BLaER1 treated with 17β-estradiol and CSF1 and Interleukin-3, amounts not matched to agents 10 nM and 100 nM (cell line): ENCODE measurements around the gene UBE2L3.
A peak's percentile ranks its signal among the peaks of the same experiment; 100 is the strongest.
"Not testable (repeated sequence)": the region's sequence is repeated elsewhere in the genome, so short reads cannot be mapped to it uniquely, and the experiment has no call there.

ENCODE experiments used
- H3K27ac ChIP-seq, 11 experiments: shearing (Covaris generic); formaldehyde crosslinking; 2 replicates each; pipeline ENCODE4 v1.8.1; 2022
- H3K27me3 ChIP-seq, 11 experiments: shearing (Covaris generic); formaldehyde crosslinking; 2 replicates each; pipeline ENCODE4 v1.8.1; 2022
- H3K36me3 ChIP-seq, 11 experiments: shearing (Covaris generic); formaldehyde crosslinking; 2 replicates each; pipeline ENCODE4 v1.8.1; 2022
- H3K4me1 ChIP-seq, 10 experiments: shearing (Covaris generic); formaldehyde crosslinking; 2 replicates each; pipeline ENCODE4 v1.8.1; 2022
- H3K4me2 ChIP-seq, 11 experiments: shearing (Covaris generic); formaldehyde crosslinking; 2 replicates each; pipeline ENCODE4 v1.8.1; 2022
- H3K4me3 ChIP-seq, 10 experiments: shearing (Covaris generic); formaldehyde crosslinking; 2 replicates each; pipeline ENCODE4 v1.8.1; 2022
- H3K9ac ChIP-seq, 11 experiments: shearing (Covaris generic); formaldehyde crosslinking; 2 replicates each; pipeline ENCODE4 v1.8.1; 2022
- H3K9me3 ChIP-seq, 11 experiments: shearing (Covaris generic); formaldehyde crosslinking; replicated peaks in 1 of 11; 2 replicates each; pipeline ENCODE4 v1.8.1; 2022
- H4K20me1 ChIP-seq, 11 experiments: shearing (Covaris generic); formaldehyde crosslinking; 2 replicates each; pipeline ENCODE4 v1.8.1; 2022
- Cebpa-rat ChIP-seq, 11 experiments: shearing (Covaris generic); IDR thresholded peaks; 2 replicates each; pipeline ENCODE4 v1.8.1; 2022

The UBE2L3 gene

DNA sequence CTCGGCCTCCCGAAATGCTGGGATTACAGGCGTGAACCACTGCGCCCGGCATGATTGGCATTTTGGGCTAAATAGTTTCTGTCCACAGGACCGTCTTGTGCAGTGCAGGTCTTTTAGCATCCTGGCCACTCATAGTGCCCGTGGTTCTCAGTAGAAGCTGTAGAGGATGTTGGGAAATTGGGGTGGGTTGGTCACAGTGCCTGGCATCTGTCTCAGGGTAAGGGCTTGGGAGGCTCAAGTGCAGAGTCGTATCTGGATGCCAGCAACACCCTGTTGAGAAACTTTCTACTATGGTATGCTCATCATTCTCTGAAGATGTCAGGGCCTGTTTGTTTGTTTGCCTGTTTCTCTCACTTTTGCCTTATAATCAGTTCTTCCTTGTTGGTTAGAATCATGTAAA lies 21.9 kb downstream of the UBE2L3 start:
- no peak for TF ChIP-seq Cebpa-rat (IDR thresholded peaks at IDR 0.05)
- H4K20me1 ChIP-seq = peaks cover 100% of the 10 kb centered on the region in 11 experiments
- H3K36me3 ChIP-seq = peaks cover 37 to 92% (median 68%) of the 10 kb centered on the region in 11 experiments
- peak overlapping the region in 1 of 11 experiments; percentile 13; a peak in 1 of 22 replicates for H3K27ac ChIP-seq
- no peak overlapping the region for H3K9ac ChIP-seq
- no peaks in the 10 kb centered on the region for H3K9me3 ChIP-seq
- no peaks in the 10 kb centered on the region for H3K27me3 ChIP-seq
- H3K4me2 ChIP-seq = peak overlapping the region; percentile 27 to 76 (median 59); a peak in 18 of 22 replicates
- H3K4me1 ChIP-seq = peaks cover 45 to 83% (median 61%) of the 10 kb centered on the region in 10 experiments
- H3K4me3 ChIP-seq = no peak overlapping the region

DNA sequence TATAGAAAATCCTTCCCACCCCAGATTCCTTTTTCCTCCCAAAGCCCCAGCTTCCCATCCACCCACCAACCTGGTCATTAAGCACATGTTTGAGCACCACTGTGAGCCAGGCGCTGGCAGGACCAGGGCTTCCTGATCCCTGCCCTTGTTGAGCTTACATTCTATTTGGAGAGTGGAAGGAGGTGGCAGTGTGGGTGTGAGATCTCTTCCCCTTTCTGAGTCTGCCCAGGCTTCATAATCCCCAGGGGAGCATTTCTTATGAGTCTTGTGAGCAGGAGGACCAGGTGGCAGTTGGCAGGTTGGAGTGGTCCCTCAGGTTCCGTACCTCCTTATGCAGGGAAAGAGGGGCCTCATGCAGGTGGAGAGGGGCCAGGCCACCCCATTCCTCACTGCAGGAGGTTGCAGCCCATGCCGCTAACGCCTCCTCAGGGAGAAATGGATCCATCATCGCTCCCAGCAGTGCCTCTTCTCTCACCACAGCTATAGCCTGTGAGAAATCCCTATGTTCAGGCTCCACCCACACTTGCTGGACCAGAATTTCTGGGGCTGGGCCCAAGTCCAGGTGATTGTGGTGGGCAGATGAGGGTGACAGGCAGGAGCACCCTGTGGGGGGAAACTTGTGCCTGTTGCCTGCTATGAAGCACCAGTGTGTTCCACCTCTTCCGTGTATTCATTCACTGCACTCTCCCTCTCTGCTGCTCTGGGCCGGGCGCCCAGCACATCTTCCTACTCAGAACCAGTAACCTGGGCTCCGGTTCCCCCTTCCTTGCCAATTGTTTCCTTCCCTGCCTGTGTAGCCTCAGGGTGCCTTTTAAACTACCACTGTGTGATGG lies 23.5 kb downstream of the UBE2L3 start:
- Histone ChIP-seq H3K4me2 (peak overlapping the region; percentile 30 to 76 (median 53)), H3K27ac (peak overlapping the region in 4 of 11 experiments; percentile 2 to 16 (median 4); a peak in 1 of 22 replicates), H3K9me3 (no peaks in the 10 kb centered on the region), H3K36me3 (peaks cover 49 to 92% (median 68%) of the 10 kb centered on the region in 11 experiments), H4K20me1 (peaks cover 100% of the 10 kb centered on the region in 11 experiments), H3K27me3 (no peaks in the 10 kb centered on the region), H3K9ac (peak overlapping the region in 1 of 11 experiments; percentile 3; a peak in 2 of 22 replicates), H3K4me3 (no peak overlapping the region), H3K4me1 (peaks cover 45 to 71% (median 58%) of the 10 kb centered on the region in 10 experiments)
- TF ChIP-seq Cebpa-rat (IDR thresholded peaks at IDR 0.05) = no peak

DNA sequence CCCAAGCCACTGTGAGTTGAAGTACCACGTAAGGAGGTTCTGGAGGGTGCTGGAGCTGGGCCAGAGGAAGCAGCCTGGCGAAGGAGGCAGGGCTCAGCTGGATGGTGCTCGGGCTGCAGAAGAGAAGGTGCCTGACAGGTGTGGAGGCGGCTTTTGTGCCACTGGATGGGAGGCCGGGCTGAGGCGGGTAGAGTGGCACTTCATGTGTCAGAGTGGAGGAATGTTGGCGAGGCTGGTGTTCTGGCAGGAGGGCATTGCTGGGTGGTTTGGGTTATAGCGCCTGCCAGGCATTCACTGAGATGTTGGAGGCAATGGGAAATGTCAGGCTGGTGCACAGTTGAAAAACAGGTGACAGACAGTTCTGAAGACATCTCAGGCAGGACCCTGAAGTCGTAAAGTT lies 24.2 kb downstream of the UBE2L3 start:
- TF ChIP-seq Cebpa-rat (IDR thresholded peaks at IDR 0.05) = no peak
- peak overlapping the region in 8 of 11 experiments; percentile 30 to 76 (median 60); a peak in 15 of 22 replicates for H3K4me2 ChIP-seq
- peak overlapping the region in 1 of 11 experiments; percentile 3; a peak in 1 of 22 replicates for H3K9ac ChIP-seq
- peaks cover 100% of the 10 kb centered on the region in 11 experiments for H4K20me1 ChIP-seq
- no peaks in the 10 kb centered on the region for H3K9me3 ChIP-seq
- H3K4me1 ChIP-seq = peaks cover 45 to 71% (median 52%) of the 10 kb centered on the region in 10 experiments
- peaks cover 54 to 92% (median 71%) of the 10 kb centered on the region in 11 experiments for H3K36me3 ChIP-seq
- no peaks in the 10 kb centered on the region for H3K27me3 ChIP-seq
- H3K4me3 ChIP-seq = no peak overlapping the region
- 0 out of 22 replicates have a peak overlapping the region, but pooled peaks of 1 of the 11 experiments have one; percentile 3 for H3K27ac ChIP-seq

DNA sequence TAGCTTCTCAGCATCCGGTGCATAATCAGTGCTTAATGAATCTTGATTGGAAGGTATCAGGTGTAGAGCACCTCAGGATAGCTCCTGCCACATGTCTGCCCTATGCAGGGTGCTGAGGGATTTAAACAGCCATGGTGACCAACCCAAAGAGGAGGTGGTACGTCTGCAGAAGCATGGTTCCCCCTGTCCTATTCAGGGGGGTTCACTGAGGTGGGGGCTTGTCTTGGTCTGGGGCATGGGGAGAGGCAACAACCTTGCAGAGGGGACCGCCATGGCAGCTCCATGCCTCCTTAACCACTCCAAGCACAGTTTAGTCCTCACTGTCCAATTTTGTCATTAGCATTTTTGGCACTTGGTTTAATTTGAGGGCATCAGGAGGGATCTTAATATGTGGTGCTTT lies 24.9 kb downstream of the UBE2L3 start:
- H4K20me1 ChIP-seq = peaks cover 100% of the 10 kb centered on the region in 11 experiments
- H3K9ac ChIP-seq = no peak overlapping the region
- no peak overlapping the region for H3K4me3 ChIP-seq
- no peak overlapping the region for H3K4me2 ChIP-seq
- peaks cover 39 to 63% (median 47%) of the 10 kb centered on the region in 10 experiments for H3K4me1 ChIP-seq
- no peak for TF ChIP-seq Cebpa-rat (IDR thresholded peaks at IDR 0.05)
- no peaks in the 10 kb centered on the region for H3K27me3 ChIP-seq
- H3K27ac ChIP-seq = no peak overlapping the region
- no peaks in the 10 kb centered on the region for H3K9me3 ChIP-seq
- H3K36me3 ChIP-seq = peaks cover 61 to 92% (median 78%) of the 10 kb centered on the region in 11 experiments

DNA sequence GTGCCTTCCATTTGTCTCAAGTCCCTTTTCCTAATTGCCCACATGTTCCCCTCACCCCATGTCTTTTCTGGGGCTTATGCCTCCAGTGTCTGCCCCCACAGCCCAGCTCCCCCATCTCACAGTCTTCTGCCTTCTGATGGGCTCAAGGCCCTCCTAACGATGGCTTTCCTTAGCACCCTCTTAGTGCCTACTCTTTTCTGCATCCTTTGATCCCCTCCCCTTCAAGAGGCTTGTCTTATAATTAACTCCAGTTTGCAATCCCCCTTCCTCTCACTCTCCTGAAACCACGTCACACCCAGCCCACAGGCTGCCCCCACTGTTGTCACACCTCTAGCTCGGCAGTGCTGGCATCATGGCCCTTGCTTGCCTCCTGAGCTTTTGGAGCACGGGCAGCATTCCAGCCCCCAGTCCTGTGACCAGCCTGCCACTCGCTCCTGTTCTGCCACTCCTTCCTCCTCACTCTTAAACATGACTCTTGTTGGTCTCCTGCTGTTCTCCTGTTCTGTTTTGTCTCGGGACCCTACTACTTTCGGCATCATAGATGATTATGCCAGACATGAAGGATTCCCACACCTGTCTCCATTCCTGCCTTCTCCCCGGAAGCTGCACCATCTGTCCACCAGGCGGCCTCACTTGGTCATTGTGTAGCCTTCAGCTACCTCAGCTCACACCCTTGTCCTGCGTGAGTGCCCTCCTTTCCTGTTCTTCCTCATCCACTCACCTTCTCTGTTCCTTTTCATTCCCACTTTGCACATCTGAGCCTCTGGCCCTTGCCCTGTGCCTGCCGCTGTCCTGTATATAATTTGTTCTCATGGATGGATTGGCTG lies 26.1 kb downstream of the UBE2L3 start:
- Histone ChIP-seq H3K36me3 (peaks cover 61 to 98% (median 90%) of the 10 kb centered on the region in 11 experiments), H3K27ac (no peak overlapping the region), H3K9ac (no peak overlapping the region), H4K20me1 (peaks cover 100% of the 10 kb centered on the region in 11 experiments), H3K4me2 (peak overlapping the region in 1 of 11 experiments; percentile 10; a peak in 1 of 22 replicates), H3K4me1 (peaks cover 28 to 61% (median 42%) of the 10 kb centered on the region in 10 experiments), H3K9me3 (no peaks in the 10 kb centered on the region), H3K27me3 (no peaks in the 10 kb centered on the region), H3K4me3 (no peak overlapping the region)
- no peak for TF ChIP-seq Cebpa-rat (IDR thresholded peaks at IDR 0.05)

DNA sequence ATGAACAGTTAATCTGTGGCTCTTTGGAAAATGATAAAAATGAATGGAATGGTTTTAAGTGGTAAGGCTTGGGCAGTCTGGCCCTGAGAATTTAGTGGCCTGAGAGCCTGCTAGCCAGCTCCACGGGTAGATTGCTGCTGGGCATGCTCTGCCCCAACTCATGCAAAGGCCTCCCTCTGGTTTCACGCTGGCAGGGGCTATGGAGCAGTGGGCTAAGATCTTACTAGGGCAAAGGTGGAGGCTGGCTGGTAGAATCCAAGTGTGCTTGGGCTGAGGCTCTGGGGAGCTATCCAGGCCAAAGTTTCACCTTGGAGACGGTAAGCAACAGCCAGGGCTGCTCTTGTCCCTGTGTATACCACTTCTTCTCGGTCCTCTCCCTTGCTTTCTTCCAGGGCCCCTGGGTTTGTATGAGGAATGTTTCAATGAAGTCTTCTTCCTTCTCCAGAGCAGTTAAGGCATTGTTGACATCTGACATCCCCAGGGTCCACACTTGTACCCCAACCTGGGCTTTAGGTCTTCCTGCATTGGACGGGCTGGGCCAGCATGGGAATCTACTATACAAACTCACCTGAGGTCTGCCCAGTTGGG lies 27.4 kb downstream of the UBE2L3 start:
- peaks cover 100% of the 10 kb centered on the region in 11 experiments for H4K20me1 ChIP-seq

DNA sequence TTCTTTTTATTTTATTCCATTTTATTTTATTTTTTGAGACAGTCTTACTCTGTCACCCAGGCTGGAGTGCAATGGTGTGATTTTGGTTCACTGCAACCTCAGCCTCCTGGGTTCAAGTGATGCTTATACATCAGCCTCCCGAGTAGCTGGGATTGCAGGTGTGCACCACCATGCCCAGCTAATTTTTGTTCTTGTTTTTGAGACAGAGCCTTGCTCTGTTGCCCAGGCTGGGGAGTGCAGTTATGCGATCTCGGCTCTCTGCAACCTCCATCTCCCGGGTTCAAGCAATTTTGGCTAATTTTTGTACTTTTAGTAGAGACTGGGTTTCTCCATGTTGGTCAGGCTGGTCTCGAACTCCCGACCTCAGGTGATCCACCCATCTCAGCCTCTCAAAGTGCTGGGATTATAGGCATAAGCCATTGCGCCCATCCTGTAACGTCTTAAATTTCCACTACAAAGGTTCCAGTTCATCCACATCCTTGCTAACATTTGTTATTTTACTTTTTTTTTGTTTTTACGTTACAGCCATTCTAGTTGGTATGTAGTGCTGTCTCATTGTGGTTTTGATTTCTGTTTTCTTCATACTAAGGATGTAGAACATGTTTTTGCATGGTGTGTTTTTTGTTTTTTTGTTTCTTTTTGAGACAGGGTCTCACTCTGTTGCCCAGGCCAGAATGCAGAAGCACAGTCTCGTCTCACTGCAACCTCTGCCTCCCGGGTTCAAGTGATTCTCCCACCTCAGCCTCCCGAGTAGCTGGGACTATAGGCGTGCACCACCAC lies 29.0 kb downstream of the UBE2L3 start:
- Histone ChIP-seq H3K36me3 (peaks cover 62 to 100% (median 95%) of the 10 kb centered on the region in 11 experiments), H4K20me1 (peaks cover 100% of the 10 kb centered on the region in 11 experiments), H3K4me2 (peak overlapping the region in 1 of 11 experiments; percentile 18; a peak in 1 of 22 replicates), H3K4me1 (peaks cover 4 to 39% (median 17%) of the 10 kb centered on the region in 10 experiments)
- H3K9ac ChIP-seq, H3K4me3 ChIP-seq, H3K9me3 ChIP-seq, H3K27ac ChIP-seq, H3K27me3 ChIP-seq: not testable (repeated sequence)

More for the DNA sequence above, 27.4 kb downstream of the UBE2L3 start:
- Histone ChIP-seq H3K27me3 (no peaks in the 10 kb centered on the region), H3K27ac (no peak overlapping the region), H3K4me3 (no peak overlapping the region), H3K9ac (no peak overlapping the region), H3K4me2 (no peak overlapping the region), H3K9me3 (no peaks in the 10 kb centered on the region), H3K4me1 (peaks cover 19 to 55% (median 33%) of the 10 kb centered on the region in 10 experiments), H3K36me3 (peaks cover 61 to 98% (median 96%) of the 10 kb centered on the region in 11 experiments)
- no peak for TF ChIP-seq Cebpa-rat (IDR thresholded peaks at IDR 0.05)

DNA sequence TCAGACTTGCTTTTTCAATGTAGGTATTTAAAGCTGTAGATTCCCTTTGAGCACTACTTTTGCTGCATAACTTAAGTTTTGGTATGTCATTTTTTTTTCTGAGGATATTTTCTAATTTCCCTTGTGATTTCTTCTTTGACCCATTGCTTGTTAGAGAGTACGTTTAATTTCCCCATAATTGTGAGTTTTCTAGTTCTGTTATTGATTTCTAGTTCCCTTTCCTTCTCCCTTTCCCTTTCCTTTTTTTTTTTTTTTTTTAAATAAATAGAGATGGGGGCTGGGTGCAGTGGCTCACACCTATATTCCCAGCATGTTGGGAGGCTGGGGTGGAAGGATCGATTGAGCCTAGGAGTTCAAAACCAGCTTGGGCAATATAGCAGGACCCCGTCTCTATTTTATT lies 30.8 kb downstream of the UBE2L3 start:
- Histone ChIP-seq H3K36me3 (peaks cover 56 to 100% (median 92%) of the 10 kb centered on the region in 11 experiments), H3K4me1 (peaks cover 0 to 43% (median 11%) of the 10 kb centered on the region in 10 experiments; a peak in 12 of 20 replicates), H3K9me3 (no peaks in the 10 kb centered on the region), H4K20me1 (peaks cover 100% of the 10 kb centered on the region in 11 experiments), H3K27ac (peak overlapping the region in 1 of 11 experiments; percentile 16; a peak in 1 of 22 replicates), H3K4me3 (no peak overlapping the region), H3K27me3 (no peaks in the 10 kb centered on the region), H3K9ac (peak overlapping the region in 1 of 11 experiments; percentile 14; a peak in 2 of 22 replicates), H3K4me2 (peak overlapping the region in 3 of 11 experiments; percentile 11 to 24 (median 12); a peak in 2 of 22 replicates)
- TF ChIP-seq Cebpa-rat (IDR thresholded peaks at IDR 0.05) = no peak
